ENCODE measurements around the gene ST6GALNAC5.

The ST6GALNAC5 gene

GRCh38 chr1:76940571-76941335 lies 73.5 kb downstream of the ST6GALNAC5 start:
- peaks cover 57% of the 10 kb centered on the region for H3K36me3 ChIP-seq
- no peaks in the 10 kb centered on the region for H3K27me3 ChIP-seq (ENCODE audit: insufficient read depth, low read depth, severe bottlenecking)
- no peak overlapping the region for H3K27ac ChIP-seq
- H3K4me3 ChIP-seq (ENCODE audit: low read depth, low read length): no peak overlapping the region
- H3K9me3 ChIP-seq (ENCODE audit: severe bottlenecking): no peaks in the 10 kb centered on the region
- no peak for DNase-seq
- no peak for TF ChIP-seq CTCF (IDR thresholded peaks at IDR 0.05; ENCODE audit: low read depth, low read length)

GRCh38 chr1:76942549-76942948 lies 75.3 kb downstream of the ST6GALNAC5 start:
- no peak overlapping the region for H3K27ac ChIP-seq
- TF ChIP-seq CTCF (IDR thresholded peaks at IDR 0.05; ENCODE audit: low read depth, low read length): no peak
- no peaks in the 10 kb centered on the region for H3K9me3 ChIP-seq (ENCODE audit: severe bottlenecking)
- no peak for DNase-seq
- no peaks in the 10 kb centered on the region for H3K27me3 ChIP-seq (ENCODE audit: insufficient read depth, low read depth, severe bottlenecking)
- H3K36me3 ChIP-seq: peaks cover 53% of the 10 kb centered on the region
- H3K4me3 ChIP-seq (ENCODE audit: low read depth, low read length): no peak overlapping the region

GRCh38 chr1:76944942-76945341 lies 77.7 kb downstream of the ST6GALNAC5 start:
- no peaks in the 10 kb centered on the region for H3K9me3 ChIP-seq (ENCODE audit: severe bottlenecking)
- no peak for TF ChIP-seq CTCF (IDR thresholded peaks at IDR 0.05; ENCODE audit: low read depth, low read length)
- H3K36me3 ChIP-seq: peaks cover 68% of the 10 kb centered on the region
- no peak overlapping the region for H3K4me3 ChIP-seq (ENCODE audit: low read depth, low read length)
- no peaks in the 10 kb centered on the region for H3K27me3 ChIP-seq (ENCODE audit: insufficient read depth, low read depth, severe bottlenecking)
- no peak overlapping the region for H3K27ac ChIP-seq
- no peak for DNase-seq

GRCh38 chr1:76948846-76949245 lies 81.6 kb downstream of the ST6GALNAC5 start:
- TF ChIP-seq CTCF (IDR thresholded peaks at IDR 0.05; ENCODE audit: low read depth, low read length): no peak
- no peaks in the 10 kb centered on the region for H3K27me3 ChIP-seq (ENCODE audit: insufficient read depth, low read depth, severe bottlenecking)

GRCh38 chr1:76949503-76949902 lies 82.2 kb downstream of the ST6GALNAC5 start:
- no peak overlapping the region for H3K4me3 ChIP-seq (ENCODE audit: low read depth, low read length)
- no peaks in the 10 kb centered on the region for H3K9me3 ChIP-seq (ENCODE audit: severe bottlenecking)
- H3K27ac ChIP-seq: no peak overlapping the region
- no peaks in the 10 kb centered on the region for H3K27me3 ChIP-seq (ENCODE audit: insufficient read depth, low read depth, severe bottlenecking)
- no peak for DNase-seq
- no peak for TF ChIP-seq CTCF (IDR thresholded peaks at IDR 0.05; ENCODE audit: low read depth, low read length)
- H3K36me3 ChIP-seq: peaks cover 39% of the 10 kb centered on the region

More at GRCh38 chr1:76948846-76949245, 81.6 kb downstream of the ST6GALNAC5 start:
- no peak overlapping the region for H3K27ac ChIP-seq
- H3K9me3 ChIP-seq (ENCODE audit: severe bottlenecking): no peaks in the 10 kb centered on the region
- peaks cover 44% of the 10 kb centered on the region for H3K36me3 ChIP-seq
- no peak overlapping the region for H3K4me3 ChIP-seq (ENCODE audit: low read depth, low read length)
- no peak for DNase-seq

GRCh38 chr1:76950306-76950705 lies 83.0 kb downstream of the ST6GALNAC5 start:
- TF ChIP-seq CTCF (IDR thresholded peaks at IDR 0.05; ENCODE audit: low read depth, low read length): no peak
- no peaks in the 10 kb centered on the region for H3K27me3 ChIP-seq (ENCODE audit: insufficient read depth, low read depth, severe bottlenecking)
- H3K9me3 ChIP-seq (ENCODE audit: severe bottlenecking): no peaks in the 10 kb centered on the region
- no peak overlapping the region for H3K27ac ChIP-seq
- H3K36me3 ChIP-seq: peaks cover 36% of the 10 kb centered on the region
- H3K4me3 ChIP-seq (ENCODE audit: low read depth, low read length): no peak overlapping the region
- DNase-seq: no peak
